GM19238 (cell line): Measurements from ENCODE around the gene DLGAP4.
"Not testable (repeated sequence)": the region's sequence is repeated elsewhere in the genome, so short reads cannot be mapped to it uniquely, and the experiment has no call there.

Experiments
- DNase-seq: peaks from one replicate; pipeline ENCODE4 v3.0.0; 2011; ENCODE audit warnings: low spot score; ENCODE audit not compliant: insufficient read length

DLGAP4 gene

GRCh38 chr20:36373089-36373488, 67.0 kb downstream of the DLGAP4 start:
- no peak for DNase-seq

DNA sequence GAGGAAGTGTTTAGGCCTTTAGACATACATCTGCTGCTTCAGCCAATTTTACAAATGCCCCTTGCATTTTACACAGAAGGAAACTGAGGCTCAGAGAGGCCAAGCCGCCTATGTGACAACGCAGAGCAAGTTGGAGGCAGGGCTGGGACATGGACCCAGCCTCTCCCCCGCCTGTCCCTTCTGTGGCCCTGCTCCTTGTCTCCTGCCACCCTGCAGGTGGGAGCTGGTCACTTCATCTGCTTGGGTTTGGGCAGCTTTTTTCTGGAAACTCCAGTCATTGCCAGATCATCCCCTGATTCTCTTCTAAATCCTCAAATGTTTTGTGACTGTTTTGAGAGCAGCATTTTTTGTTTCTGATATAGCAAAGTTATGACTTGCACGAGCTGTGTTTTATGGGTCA, 68.9 kb downstream of the DLGAP4 start:
- DNase-seq, result no peak

DNA sequence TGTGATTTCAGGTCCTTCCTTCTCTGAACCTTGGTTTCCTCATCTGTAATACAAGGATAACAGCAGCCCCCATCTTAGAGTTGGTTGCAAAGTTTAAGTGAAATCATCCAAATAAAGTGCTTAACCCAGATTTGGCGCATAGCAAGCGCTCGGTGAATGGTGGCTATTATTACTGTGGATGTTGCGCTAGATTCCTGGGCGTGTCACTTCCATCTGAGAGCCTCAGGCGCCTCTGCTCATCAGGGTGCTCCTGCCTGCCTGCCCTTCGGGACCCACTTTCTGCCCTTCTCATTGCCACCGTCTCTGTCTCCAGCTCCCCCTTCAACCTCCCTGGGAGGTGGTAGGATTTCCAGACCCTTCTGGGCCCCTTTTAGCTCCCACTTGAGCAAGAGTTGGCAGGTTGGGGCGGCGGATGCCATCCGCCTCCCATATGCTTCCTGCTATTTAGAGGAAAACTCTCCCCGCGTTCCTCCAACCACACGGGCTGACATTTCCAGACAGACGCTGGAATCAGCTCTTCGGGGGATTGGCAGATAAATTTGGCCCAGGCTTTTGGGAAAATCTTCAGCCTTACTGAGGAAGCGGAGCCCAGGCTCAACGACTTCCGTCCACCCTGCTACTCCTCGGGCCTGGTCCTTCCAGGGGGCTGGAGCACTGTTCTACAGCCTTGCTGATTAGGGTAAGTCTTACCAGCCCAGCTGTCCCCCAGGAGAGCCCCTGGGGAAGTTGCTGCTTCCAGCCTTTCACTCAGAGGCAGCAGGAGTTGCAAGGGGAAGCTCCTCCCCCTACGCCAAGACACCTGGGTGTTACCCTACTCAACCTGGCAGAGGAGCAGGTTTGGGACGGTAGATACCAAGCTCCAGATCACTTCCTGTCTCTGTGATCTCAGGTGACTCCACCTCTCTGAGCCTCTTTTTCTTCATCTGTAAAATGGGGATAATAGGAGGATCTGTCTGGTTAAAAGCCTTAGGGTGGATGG, 71.5 kb downstream of the DLGAP4 start:
- no peak for DNase-seq

DNA sequence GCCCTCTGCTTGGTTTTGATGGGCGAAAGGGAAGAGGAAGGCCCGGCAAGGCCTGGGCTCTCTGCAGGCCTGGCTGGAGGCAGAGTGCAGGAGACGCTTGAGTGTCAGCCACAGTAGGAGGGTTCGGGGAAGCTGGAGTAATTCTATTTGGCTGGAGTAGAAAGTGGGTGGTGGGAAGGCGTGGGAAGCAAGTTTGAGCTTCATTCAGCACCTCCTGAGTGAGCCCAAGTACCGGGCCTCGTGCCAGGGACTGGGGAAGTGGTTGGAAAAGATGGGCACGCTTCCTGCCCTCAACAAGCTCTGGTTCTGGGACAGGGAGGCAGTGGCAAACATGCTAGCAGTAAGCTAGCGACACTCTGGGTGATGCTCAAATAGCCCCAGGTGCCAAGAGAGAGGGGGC, 72.5 kb downstream of the DLGAP4 start:
- DNase-seq, result no peak

GRCh38 chr20:36379914-36380313, 73.8 kb downstream of the DLGAP4 start:
- not testable (repeated sequence) for DNase-seq

DNA sequence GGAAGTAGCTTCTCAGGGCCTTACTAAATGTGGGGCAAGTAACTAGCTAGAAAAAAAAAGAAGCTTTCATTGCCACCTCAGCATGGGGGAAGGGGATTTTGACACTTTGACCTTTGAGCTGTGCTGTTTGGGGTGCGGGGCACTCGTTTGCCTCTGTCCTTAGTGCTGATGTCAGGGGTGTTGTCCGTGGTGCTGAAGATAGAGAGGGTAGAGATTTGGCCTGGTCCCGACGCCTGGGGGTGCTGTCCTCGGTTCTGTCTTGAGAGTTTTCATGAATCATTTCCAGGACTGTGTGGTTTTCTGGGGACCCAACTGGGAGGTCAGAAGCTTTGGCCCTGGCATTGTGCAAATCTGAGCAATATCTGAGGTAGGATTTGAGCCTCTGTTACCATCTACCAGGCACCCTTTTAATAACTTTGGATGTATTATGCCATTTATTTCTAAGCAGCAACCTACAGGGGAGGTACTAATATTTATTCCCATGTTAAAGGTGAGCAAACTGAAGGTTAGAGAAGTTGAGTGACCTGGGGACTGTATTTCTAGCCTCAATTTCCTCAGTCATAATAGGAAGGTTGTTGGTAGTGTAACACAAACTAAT, 78.0 kb downstream of the DLGAP4 start:
- no peak for DNase-seq

GRCh38 chr20:36385503-36385902, 79.4 kb downstream of the DLGAP4 start:
- no peak for DNase-seq

DNA sequence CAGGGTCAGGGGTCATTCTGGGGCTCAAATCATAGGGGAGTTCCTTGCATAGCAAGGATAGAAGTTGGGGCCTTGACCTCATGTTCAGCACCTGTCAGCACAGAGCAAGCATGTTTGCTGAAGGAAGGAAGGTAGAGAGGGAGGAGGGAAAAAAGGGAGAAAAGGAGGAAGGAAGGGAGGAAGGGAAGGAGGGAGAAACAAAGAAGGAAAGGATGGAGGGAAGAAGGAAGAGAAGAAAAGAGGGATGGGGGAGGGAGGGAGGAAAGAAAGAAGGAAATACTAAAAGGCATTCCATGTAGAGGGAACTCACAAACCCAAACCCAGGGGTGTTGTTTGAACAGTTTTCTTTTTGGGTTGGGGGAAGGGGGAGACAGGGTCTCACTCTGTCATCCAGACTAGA, 80.1 kb downstream of the DLGAP4 start:
- no peak for DNase-seq

DNA sequence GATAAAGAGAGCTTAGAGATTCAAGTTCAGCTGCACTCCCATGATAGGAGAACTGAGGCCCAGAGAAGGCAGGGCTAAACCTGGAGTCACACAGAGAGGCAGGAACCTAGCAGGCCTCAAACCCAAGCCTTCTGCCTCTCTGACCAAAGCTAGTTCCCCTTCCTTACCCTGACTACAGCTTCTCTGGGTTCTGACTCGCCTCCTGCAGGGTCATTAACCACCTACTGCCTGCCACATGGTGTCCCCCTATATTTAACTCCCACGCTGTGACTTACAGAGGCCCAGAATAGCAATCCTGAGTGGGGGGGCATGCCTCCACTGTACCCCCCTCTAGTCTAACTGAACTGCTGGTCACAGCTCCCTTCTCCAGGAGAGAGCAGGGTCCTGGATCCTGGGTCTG, 84.1 kb downstream of the DLGAP4 start:
- DNase-seq, result no peak

- DNase-seq, result no peak
Measured at GRCh38 chr20:36390719-36391415, 84.7 kb downstream of the DLGAP4 start.

DNA sequence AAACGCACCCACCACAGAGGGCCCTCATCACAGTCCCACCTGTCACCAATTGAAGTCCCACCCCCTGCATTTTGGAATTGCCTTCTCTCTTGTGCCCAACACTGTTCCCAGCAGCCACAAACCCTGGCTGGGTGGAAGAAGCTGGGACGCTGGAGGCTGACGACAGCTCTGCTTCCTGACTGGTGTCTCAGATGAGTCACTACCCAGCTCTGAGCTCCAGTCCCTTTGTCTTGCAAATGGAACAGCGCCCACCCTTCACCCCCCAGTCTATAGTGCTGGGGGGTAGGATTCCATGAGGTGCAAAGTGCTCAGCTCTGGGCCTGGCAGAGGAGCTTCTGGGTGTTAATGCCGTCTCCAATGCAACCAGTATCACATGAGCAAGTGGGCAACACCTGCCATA, 85.3 kb downstream of the DLGAP4 start:
- no peak for DNase-seq

DNA sequence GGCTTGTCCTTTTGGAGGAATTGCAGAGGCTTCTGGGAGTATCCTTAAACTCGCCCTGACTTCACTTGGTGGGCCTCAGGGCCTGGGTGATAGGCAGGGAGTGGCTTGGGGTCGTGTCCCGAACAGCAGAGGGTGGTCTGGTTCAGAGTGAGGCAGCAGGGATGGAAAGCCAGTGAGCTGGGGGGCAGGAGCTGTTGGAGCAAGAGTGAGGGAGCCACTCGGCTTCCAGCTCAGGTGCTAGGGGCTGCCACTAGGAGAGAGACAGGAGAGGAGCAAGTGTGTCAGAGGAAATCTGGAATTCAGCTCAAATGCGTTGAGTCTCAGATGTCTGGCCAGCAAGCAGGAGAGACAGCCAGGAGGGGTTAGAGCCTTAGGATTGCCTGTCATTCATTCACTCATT, 85.8 kb downstream of the DLGAP4 start:
- DNase-seq, result no peak

DNA sequence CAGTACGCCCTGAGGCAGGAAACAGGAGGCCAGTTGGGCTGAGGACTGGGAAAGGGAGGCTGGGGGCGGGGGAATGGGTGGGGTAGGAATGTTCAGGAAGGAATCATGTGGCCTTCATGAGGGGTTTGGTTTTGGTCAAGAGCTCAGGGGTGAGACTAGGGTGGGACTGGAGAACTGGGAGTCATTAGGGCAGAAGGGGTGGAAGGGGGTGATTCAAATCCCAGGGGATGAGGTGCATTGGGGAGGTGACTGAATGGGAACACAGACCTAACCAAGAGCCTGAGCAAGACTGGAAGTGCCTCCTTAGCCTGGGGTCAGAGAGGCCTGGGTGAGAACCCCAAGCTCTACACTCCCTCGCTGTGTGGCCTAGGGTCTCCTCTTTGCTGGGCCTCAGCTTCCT, 86.8 kb downstream of the DLGAP4 start:
- no peak for DNase-seq

- no peak for DNase-seq
Measured at GRCh38 chr20:36394340-36394965, 88.3 kb downstream of the DLGAP4 start.

- no peak for DNase-seq
Measured at GRCh38 chr20:36396340-36396739, 90.2 kb downstream of the DLGAP4 start.

DNA sequence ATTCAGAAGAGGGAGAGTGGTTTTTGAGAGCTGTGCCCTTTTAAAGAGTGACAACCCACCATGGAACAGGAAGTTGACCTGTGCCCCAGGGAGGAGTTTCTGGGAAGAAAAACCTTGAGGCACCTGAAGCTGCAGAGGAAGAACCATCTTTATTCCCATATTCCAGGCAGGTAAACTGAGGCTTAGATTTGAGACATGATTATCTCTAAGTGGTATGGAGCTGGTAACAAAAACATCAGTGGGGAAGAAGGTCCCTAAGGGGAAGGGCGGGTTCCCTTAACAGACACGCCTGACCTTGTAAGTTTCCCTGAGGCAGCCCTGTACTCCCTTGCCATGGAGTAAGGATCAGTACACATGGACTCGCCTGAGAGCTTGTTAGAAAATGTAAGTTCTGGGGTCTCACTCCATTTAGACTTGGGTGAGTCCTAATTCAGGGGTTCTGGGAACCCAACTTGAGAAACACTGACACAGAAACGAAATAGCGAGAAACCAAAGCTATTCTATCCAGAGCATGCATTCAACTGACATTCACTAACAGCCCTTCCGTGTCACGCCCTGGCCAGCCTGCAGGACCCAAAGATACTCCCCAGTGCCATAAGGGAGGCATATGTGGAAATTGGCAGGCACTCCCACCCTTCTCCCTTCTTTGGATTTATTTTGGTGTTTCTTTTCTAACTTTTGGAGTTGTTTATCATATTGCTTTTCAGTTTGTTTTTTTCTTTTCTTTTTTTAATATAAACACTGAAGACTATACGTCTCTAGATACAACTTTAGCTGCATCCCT, 90.9 kb downstream of the DLGAP4 start:
- DNase-seq, result no peak

- no peak for DNase-seq
Measured at GRCh38 chr20:36398515-36398914, 92.4 kb downstream of the DLGAP4 start.

DNA sequence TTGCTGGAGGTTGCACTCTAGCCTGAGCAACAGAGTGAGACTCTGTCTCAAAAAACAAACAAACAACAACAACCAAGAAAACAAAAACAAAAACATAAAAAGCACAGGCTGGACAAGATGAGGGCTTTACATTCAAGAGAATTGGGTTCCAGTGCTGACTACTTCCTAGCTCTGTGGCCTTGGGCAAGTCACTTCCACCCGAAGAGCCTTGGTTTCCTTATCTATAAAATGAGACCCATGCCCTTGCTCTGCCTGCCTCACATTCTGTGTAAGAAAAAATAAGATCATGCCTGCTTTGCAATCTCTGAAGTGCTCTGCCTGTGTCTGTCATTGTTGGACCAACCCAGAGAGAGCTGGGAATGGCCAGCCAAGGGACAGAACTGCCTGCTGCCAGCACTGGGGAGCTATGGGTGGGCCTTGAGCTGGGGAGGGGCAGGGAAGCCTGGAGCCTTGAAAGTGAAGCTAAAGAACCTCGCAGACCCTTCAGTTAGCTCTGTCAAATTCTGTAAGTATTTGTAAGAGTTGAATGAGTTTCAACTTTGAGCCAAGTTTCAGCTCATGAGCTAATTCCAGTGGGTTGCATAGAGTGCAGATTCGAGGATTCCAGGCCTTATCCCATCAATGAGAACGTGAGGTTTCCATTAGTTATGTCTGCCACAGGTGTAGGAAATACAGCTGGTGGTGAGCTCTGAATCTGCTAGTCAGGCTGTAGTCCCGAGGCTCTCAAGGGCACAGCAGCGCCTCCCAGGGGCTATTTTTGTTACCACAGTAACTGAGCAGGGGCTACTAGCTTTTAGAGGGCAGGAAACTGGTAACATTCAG, 93.2 kb downstream of the DLGAP4 start:
- DNase-seq, result peak; percentile 30

- DNase-seq, result no peak
Measured at GRCh38 chr20:36399969-36400545, 93.9 kb downstream of the DLGAP4 start.
